ENCODE data around the gene GSTT2. TPM values are rescaled to one million over a fixed set of nuclear protein-coding genes. Genes with fewer than 3 reads are reported as not detected.

GSTT2 gene
- total RNA-seq, 2 experiments from 2014 or later, result not detected

Other genes with a start within 250 kb of the GSTT2 start
- 1 to 10 TPM; 2.1 to 2.2 TPM for gene ZNF70, start 229.0 kb upstream of the GSTT2 start, total RNA-seq
- not detected for gene VPREB3, start 225.7 kb upstream of the GSTT2 start, total RNA-seq
- 1 to 10 TPM in 1 of 2 experiments, under 1 TPM in 1; 0.81 to 1.4 TPM for gene C22orf15, start 217.1 kb upstream of the GSTT2 start, total RNA-seq
- gene CHCHD10, start 212.2 kb upstream of the GSTT2 start, total RNA-seq, result 100 to 1,000 TPM; 134 to 140 TPM
- gene MMP11, start 207.3 kb upstream of the GSTT2 start, total RNA-seq, result under 1 TPM; 0.42 to 0.55 TPM
- gene SMARCB1, start 193.2 kb upstream of the GSTT2 start, total RNA-seq, result 100 to 1,000 TPM; 112 to 113 TPM
- gene DERL3, start 141.1 kb upstream of the GSTT2 start, total RNA-seq, result 1 to 10 TPM; 8.1 to 10.0 TPM
- 1 to 10 TPM; 6.7 to 7.9 TPM for gene SLC2A11, start 122.3 kb upstream of the GSTT2 start, total RNA-seq
- 1,000 to 10,000 TPM; 1,002 to 1,009 TPM for gene MIF, start 85.8 kb upstream of the GSTT2 start, total RNA-seq
- not detected for gene GSTT2B, start 18.9 kb upstream of the GSTT2 start, total RNA-seq
- gene DDTL, start 13.2 kb upstream of the GSTT2 start, total RNA-seq, result not detected
- 100 to 1,000 TPM; 128 to 136 TPM for gene DDT, start 5.7 kb upstream of the GSTT2 start, total RNA-seq
- not detected for gene GSTT4, start 25.3 kb downstream of the GSTT2 start, total RNA-seq
- gene CABIN1, start 31.2 kb downstream of the GSTT2 start, total RNA-seq, result 100 to 1,000 TPM; 147 to 159 TPM
- 1 to 10 TPM; 1.3 to 1.9 TPM for gene SUSD2, start 201.4 kb downstream of the GSTT2 start, total RNA-seq

Measured in activated CD8-positive, alpha-beta T cell treated with anti-CD3 and anti-CD28 coated beads, Interleukin-2, amount 10 ng/mL, durations not matched to agents 7 days and 5 days (primary cell).